ENCODE measurements around the gene RBMS1. TPM values are rescaled to one million over a fixed set of nuclear protein-coding genes. Genes with fewer than 3 reads are reported as not detected.

RBMS1 gene
- total and polyA plus RNA-seq, 2 of the 13 experiments (the other 11 are each of a cell fraction or from before 2014, with no cell fraction given): 55.5 to 110 TPM

GRCh38 chr2:160245614-160246155 is 247.9 kb downstream of the RBMS1 start (continued):
- TF ChIP-seq SMAD3 (CRISPR knock-in tag; IDR thresholded peaks at IDR 0.05) (no peak), GZF1 (CRISPR knock-in tag; IDR thresholded peaks at IDR 0.05) (no peak), PRDM15 (CRISPR knock-in tag; IDR thresholded peaks at IDR 0.05) (no peak)
- TF ChIP-seq, protein P1, sequence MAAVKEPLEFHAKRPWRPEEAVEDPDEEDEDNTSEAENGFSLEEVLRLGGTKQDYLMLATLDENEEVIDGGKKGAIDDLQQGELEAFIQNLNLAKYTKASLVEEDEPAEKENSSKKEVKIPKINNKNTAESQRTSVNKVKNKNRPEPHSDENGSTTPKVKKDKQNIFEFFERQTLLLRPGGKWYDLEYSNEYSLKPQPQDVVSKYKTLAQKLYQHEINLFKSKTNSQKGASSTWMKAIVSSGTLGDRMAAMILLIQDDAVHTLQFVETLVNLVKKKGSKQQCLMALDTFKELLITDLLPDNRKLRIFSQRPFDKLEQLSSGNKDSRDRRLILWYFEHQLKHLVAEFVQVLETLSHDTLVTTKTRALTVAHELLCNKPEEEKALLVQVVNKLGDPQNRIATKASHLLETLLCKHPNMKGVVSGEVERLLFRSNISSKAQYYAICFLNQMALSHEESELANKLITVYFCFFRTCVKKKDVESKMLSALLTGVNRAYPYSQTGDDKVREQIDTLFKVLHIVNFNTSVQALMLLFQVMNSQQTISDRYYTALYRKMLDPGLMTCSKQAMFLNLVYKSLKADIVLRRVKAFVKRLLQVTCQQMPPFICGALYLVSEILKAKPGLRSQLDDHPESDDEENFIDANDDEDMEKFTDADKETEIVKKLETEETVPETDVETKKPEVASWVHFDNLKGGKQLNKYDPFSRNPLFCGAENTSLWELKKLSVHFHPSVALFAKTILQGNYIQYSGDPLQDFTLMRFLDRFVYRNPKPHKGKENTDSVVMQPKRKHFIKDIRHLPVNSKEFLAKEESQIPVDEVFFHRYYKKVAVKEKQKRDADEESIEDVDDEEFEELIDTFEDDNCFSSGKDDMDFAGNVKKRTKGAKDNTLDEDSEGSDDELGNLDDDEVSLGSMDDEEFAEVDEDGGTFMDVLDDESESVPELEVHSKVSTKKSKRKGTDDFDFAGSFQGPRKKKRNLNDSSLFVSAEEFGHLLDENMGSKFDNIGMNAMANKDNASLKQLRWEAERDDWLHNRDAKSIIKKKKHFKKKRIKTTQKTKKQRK (IDR thresholded peaks at IDR 0.05; ENCODE audit: low read length): no peak

- POLR2A ChIA-PET: no interaction called here
- no peaks in the 10 kb centered on the region for H3K4me1 ChIP-seq (ENCODE audit: insufficient read depth, low read length)
- H3K9ac ChIP-seq (ENCODE audit: insufficient read depth, low read depth, low read length): no peak overlapping the region
- no peak overlapping the region for H3K4me2 ChIP-seq (ENCODE audit: low read depth, low read length)
- H2AFZ ChIP-seq (ENCODE audit: low read length): no peak overlapping the region
- BruUV-seq (replicated peaks): no TSS peak
- ATAC-seq: no peak
- no peaks in the 10 kb centered on the region for H4K20me1 ChIP-seq (ENCODE audit: insufficient read depth, low read length)
- DNase-seq (ENCODE audit: low spot score): no peak
- H3K9me3 ChIP-seq (ENCODE audit: low read length): no peaks in the 10 kb centered on the region
- H3K36me3 ChIP-seq (replicated peaks in 1 of 2; ENCODE audit: control insufficient read depth in 1 of 2, insufficient read depth in 2 of 2, low read length in 2 of 2): no peaks in the 10 kb centered on the region
- intact Hi-C loops (cut with micrococcal nuclease; ENCODE audit: unreplicated experiment): no loop called here
- 3% methylated on average over 3 of the region's 3 CpGs for WGBS (ENCODE audit: low lambda C conversion rate)
- H3K79me2 ChIP-seq (ENCODE audit: insufficient read depth, low read length): no peaks in the 10 kb centered on the region
- no peak overlapping the region for H3K27ac ChIP-seq (ENCODE audit: extremely low read length, insufficient read depth, low read length)
- CTCF ChIA-PET (ENCODE audit: low intra/inter-chr PET ratio, low total read pairs): no interaction called here
- no peak for FAIRE-seq
- in situ Hi-C loops (cut with HindIII; ENCODE audit: extremely low pct_ligation_motif_present, low pct_unique_long_range_greater_than_20kb): no loop called here
- no peaks in the 10 kb centered on the region; a peak in 1 of 5 replicates for H3K27me3 ChIP-seq (ENCODE audit: control insufficient read depth in 1 of 2, insufficient read depth in 2 of 2, low read length in 2 of 2)
- no peak overlapping the region for H3K4me3 ChIP-seq (replicated peaks in 1 of 3; ENCODE audit: insufficient read depth in 1 of 3, low read depth in 2 of 3, low read length in 3 of 3)
- TF ChIP-seq ATF1 (CRISPR knock-in tag; IDR thresholded peaks at IDR 0.05) (no peak), PPARG (CRISPR knock-in tag; conservative IDR thresholded peaks at IDR 0.05) (no peak), ZNF879 (CRISPR knock-in tag; IDR thresholded peaks at IDR 0.05) (no peak), HNRNPUL1 (IDR thresholded peaks at IDR 0.05; ENCODE audit: low read depth, low read length) (no peak), ZMYM4 (CRISPR knock-in tag; IDR thresholded peaks at IDR 0.05) (no peak), ZBTB38 (CRISPR knock-in tag; IDR thresholded peaks at IDR 0.05) (no peak), GFI1 (CRISPR knock-in tag; IDR thresholded peaks at IDR 0.05; ENCODE audit: borderline replicate concordance) (no peak), ZNF780A (CRISPR knock-in tag; IDR thresholded peaks at IDR 0.05) (no peak), MED1 (CRISPR knock-in tag; IDR thresholded peaks at IDR 0.05) (no peak)
- TF ChIP-seq, protein P2, sequence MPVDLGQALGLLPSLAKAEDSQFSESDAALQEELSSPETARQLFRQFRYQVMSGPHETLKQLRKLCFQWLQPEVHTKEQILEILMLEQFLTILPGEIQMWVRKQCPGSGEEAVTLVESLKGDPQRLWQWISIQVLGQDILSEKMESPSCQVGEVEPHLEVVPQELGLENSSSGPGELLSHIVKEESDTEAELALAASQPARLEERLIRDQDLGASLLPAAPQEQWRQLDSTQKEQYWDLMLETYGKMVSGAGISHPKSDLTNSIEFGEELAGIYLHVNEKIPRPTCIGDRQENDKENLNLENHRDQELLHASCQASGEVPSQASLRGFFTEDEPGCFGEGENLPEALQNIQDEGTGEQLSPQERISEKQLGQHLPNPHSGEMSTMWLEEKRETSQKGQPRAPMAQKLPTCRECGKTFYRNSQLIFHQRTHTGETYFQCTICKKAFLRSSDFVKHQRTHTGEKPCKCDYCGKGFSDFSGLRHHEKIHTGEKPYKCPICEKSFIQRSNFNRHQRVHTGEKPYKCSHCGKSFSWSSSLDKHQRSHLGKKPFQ (CRISPR knock-in tag; IDR thresholded peaks at IDR 0.05; ENCODE audit: insufficient replicate concordance): no peak
Observed at GRCh38 chr2:160242893-160243564, 250.6 kb downstream of the RBMS1 start.

All from HepG2 (cell line).